HepG2 (cell line): ENCODE data around the gene SP3. TPM values are rescaled to one million over a fixed set of nuclear protein-coding genes. Genes with fewer than 3 reads are reported as not detected.
A peak's percentile ranks its signal among the peaks of the same experiment; 100 is the strongest.

Experiments used
- ARNTL ChIP-seq: sonication (generic); formaldehyde crosslinking; IDR thresholded peaks from 2 replicates; pipeline ENCODE4 v1.4.0; 2020; ENCODE audit warnings: mild to moderate bottlenecking, missing genetic modification reagents
- CEBPZ ChIP-seq: IDR thresholded peaks from 2 replicates; pipeline ENCODE4 v1.6.1; 2012; ENCODE audit warnings: low read length, improper control_type of control experiment
- FOXK2 ChIP-seq: fragments of 450-650 bp; IDR thresholded peaks from 2 replicates; pipeline ENCODE4 v1.6.1; 2016
- GTF3A ChIP-seq: sonication (generic); formaldehyde crosslinking; conservative IDR thresholded peaks from 2 replicates; pipeline ENCODE4 v1.4.0; 2020; ENCODE audit warnings: mild to moderate bottlenecking, missing genetic modification reagents
- HNRNPK ChIP-seq: fragments of 200-400 bp; formaldehyde crosslinking; IDR thresholded peaks from 2 replicates; pipeline ENCODE4 v1.6.1; 2018; ENCODE audit warnings: low read length, low read depth, moderate library complexity, mild to moderate bottlenecking; ENCODE audit not compliant: poor library complexity, severe bottlenecking
- IRF1 ChIP-seq: sonication (generic); formaldehyde crosslinking; IDR thresholded peaks from 2 replicates; pipeline ENCODE4 v1.4.0; 2020; ENCODE audit warnings: low read depth, mild to moderate bottlenecking, missing genetic modification reagents
- PITX1 ChIP-seq: sonication (generic); formaldehyde crosslinking; IDR thresholded peaks from 2 replicates; pipeline ENCODE4 v1.5.1; 2020; ENCODE audit warnings: mild to moderate bottlenecking, missing genetic modification reagents
- ZBED4 ChIP-seq: sonication (generic); formaldehyde crosslinking; IDR thresholded peaks from 2 replicates; pipeline ENCODE4 v1.4.0; 2020; ENCODE audit warnings: missing genetic modification reagents, borderline replicate concordance
- ZBTB21 ChIP-seq: sonication (generic); formaldehyde crosslinking; IDR thresholded peaks from 2 replicates; pipeline ENCODE4 v1.4.0; 2020; ENCODE audit warnings: missing genetic modification reagents
- ZFP36L2 ChIP-seq: sonication (generic); formaldehyde crosslinking; IDR thresholded peaks from 2 replicates; pipeline ENCODE4 v1.4.0; 2020; ENCODE audit warnings: missing genetic modification reagents
- ZNF136 ChIP-seq: sonication (generic); formaldehyde crosslinking; IDR thresholded peaks from 2 replicates; pipeline ENCODE4 v1.8.1; 2022; ENCODE audit warnings: low read depth, mild to moderate bottlenecking, moderate library complexity, missing genetic modification reagents
- ZNF224 ChIP-seq: sonication (generic); formaldehyde crosslinking; IDR thresholded peaks from 2 replicates; pipeline ENCODE4 v1.5.0; 2020; ENCODE audit warnings: mild to moderate bottlenecking, missing genetic modification reagents
- ZNF30 ChIP-seq: sonication (generic); formaldehyde crosslinking; IDR thresholded peaks from 2 replicates; pipeline ENCODE4 v1.5.0; 2020; ENCODE audit warnings: mild to moderate bottlenecking, missing genetic modification reagents
- ZNF687 ChIP-seq: sonication (generic); formaldehyde crosslinking; IDR thresholded peaks from 2 replicates; pipeline ENCODE4 v1.5.1; 2020; ENCODE audit warnings: mild to moderate bottlenecking, missing genetic modification reagents, moderate library complexity
- ZNF784 ChIP-seq: sonication (generic); formaldehyde crosslinking; IDR thresholded peaks from 2 replicates; pipeline ENCODE4 v1.5.1; 2020; ENCODE audit warnings: missing genetic modification reagents, mild to moderate bottlenecking, borderline replicate concordance
- polyA plus RNA-seq, 8 experiments: library from polyadenylated mRNA; depleted of rRNA in 3 of 8; stranded (reverse) in 7 of 8; unstranded in 1 of 8; fragments of >200 nt; fragmentation: Illumina TruSeq in 4 of 8; extraction: Trizol in 4 of 8; gene quantifications; 2 replicates each; pipeline versions ENCODE4 v1.2.1 to v1.2.3, GENCODE V29; 2011 to 2016; ENCODE audit warnings: low read depth in 4 of 8, missing spikeins in 1 of 8, mixed read lengths in 1 of 8; ENCODE audit not compliant: insufficient read depth in 1 of 8
- total RNA-seq, 5 experiments: library from RNA; depleted of rRNA; stranded (reverse); fragments of >200 nt; fragmentation: Illumina TruSeq; extraction: Trizol; gene quantifications; 2 replicates each; pipeline ENCODE4 v1.2.3, GENCODE V29; 2016; ENCODE audit warnings: low read depth in 1 of 5

The SP3 gene
- total and polyA plus RNA-seq, 2 of the 13 experiments (the other 11 are each of a cell fraction or from before 2014, with no cell fraction given) = 57.3 to 132 TPM

- TF ChIP-seq CEBPZ = no peak; the same call in 1 of the 2 replicates
- 0 out of 2 replicates have a peak, but pooled peaks have one; percentile 20 for TF ChIP-seq ZBTB21 (CRISPR knock-in tag)
- peak; percentile 78; the same call in 1 of the 2 replicates for TF ChIP-seq ARNTL (CRISPR knock-in tag)
- no peak for TF ChIP-seq IRF1 (CRISPR knock-in tag)
- no peak; the same call in 1 of the 2 replicates for TF ChIP-seq ZNF224 (CRISPR knock-in tag)
- TF ChIP-seq ZNF136 (CRISPR knock-in tag) = no peak; the same call in 1 of the 2 replicates
- no peak for TF ChIP-seq ZNF784 (CRISPR knock-in tag)
- TF ChIP-seq PITX1 (CRISPR knock-in tag) = peak; percentile 61; the same call in 1 of the 2 replicates
- no peak for TF ChIP-seq FOXK2
- peak; percentile 50 for TF ChIP-seq HNRNPK
- peak; percentile 85; the same call in 1 of the 2 replicates for TF ChIP-seq GTF3A (CRISPR knock-in tag)
- no peak; the same call in 1 of the 2 replicates for TF ChIP-seq ZBED4 (CRISPR knock-in tag)
- peak; percentile 80; the same call in 1 of the 2 replicates for TF ChIP-seq ZNF30
- TF ChIP-seq ZNF687 = peak; percentile 86
- peak; percentile 60; the same call in 1 of the 2 replicates for TF ChIP-seq ZFP36L2 (CRISPR knock-in tag)
Observed at GRCh38 chr2:173965372-173966025, at the start of gene SP3 (continued).
